Motor neuron (in vitro differentiated cells): ENCODE data around the gene ZNF665. TPM values are rescaled to one million over a fixed set of nuclear protein-coding genes. Genes with fewer than 3 reads are reported as not detected.
"Not testable (repeated sequence)": the region's sequence is repeated elsewhere in the genome, so short reads cannot be mapped to it uniquely, and the experiment has no call there.

ENCODE experiments used
- ATAC-seq, 8 experiments: fragments of 200-7000 bp; cut with Tn5 transposase; replicated peaks in 6 of 8; 2 replicates each; pipeline ENCODE4 v1.8.0; 2021; ENCODE audit warnings: mild to moderate bottlenecking in 8 of 8, moderate library complexity in 8 of 8
- H3K27ac ChIP-seq, 2 donors: fragments of 250-450 bp; sonication (Bioruptor Pico); 2 replicates each; pipeline ENCODE4 v1.9.0; 2021; ENCODE audit warnings: antibody characterized with exemption in 2 of 2, mild to moderate bottlenecking in 2 of 2, moderate library complexity in 1 of 2
- H3K4me1 ChIP-seq, 2 donors: fragments of 250-450 bp; sonication (Bioruptor Pico); replicated peaks in 1 of 2; 2 replicates each; pipeline ENCODE4 v1.6.1; 2021; ENCODE audit warnings: antibody characterized with exemption in 2 of 2, mild to moderate bottlenecking in 2 of 2, moderate library complexity in 1 of 2
- H3K4me3 ChIP-seq, 5 donors: fragments of 250-450 bp; sonication (Bioruptor Pico); 2 replicates each; pipeline ENCODE4 v1.9.0; 2021; ENCODE audit warnings: antibody characterized with exemption in 5 of 5, mild to moderate bottlenecking in 5 of 5, moderate library complexity in 4 of 5
- WGBS, 10 experiments: fragments of 450-650 bp; shearing (Covaris generic); methylation state at CpG; one replicate each; pipeline ENCODE4 v1.0.0; 2022; 5-methylcytosine and 5-hydroxymethylcytosine counted together
- in situ Hi-C, 9 experiments: fragments of 400-800 bp; cut with MboI; loops; one replicate each; pipeline ENCODE4 v1.15.0; 2021; ENCODE audit warnings: low sequenced_read_pairs in 9 of 9, low pct_unique_long_range_greater_than_20kb in 2 of 9; ENCODE audit not compliant: unreplicated experiment in 9 of 9
- total RNA-seq, 8 experiments: library from RNA; unstranded; fragments of 300-600 nt; gene quantifications; 2 replicates each; pipeline versions ENCODE4 v1.2.3 to v1.2.4, GENCODE V29; 2022

ZNF665 gene
- total RNA-seq, 8 experiments from 2014 or later: 1.7 to 5.2 (median 3.6) TPM; not detected in 1

GRCh38 chr19:53136432-53136831 lies 56.7 kb downstream of the ZNF665 start:
- in situ Hi-C loops: no loop called here
- WGBS, 10 experiments: 55 to 100% (median 87%) methylated on average over 1 to 3 of the region's 3 CpGs
- Histone ChIP-seq H3K4me3 (no peak overlapping the region), H3K27ac (no peak overlapping the region), H3K4me1 (peaks cover 0 to 4% of the 10 kb centered on the region in 2 donors)
- ATAC-seq: no peak

- peak within 1 kb of the TSS; percentile 40 to 76 for H3K27ac ChIP-seq
- in situ Hi-C loops: no loop called here
Observed at GRCh38 chr19:53132141-53132991, 60.8 kb downstream of the ZNF665 start, which contains the start of gene ZNF415. Gene ZNF415, minus strand, starts transcription at chr19:53132910. Its CDS starts 10,234 bp downstream, at chr19:53122676.

GRCh38 chr19:53131727-53132126 lies 61.4 kb downstream of the ZNF665 start:
- WGBS, 10 experiments: 0 to 73% (median 18%) methylated on average over 2 to 6 of the region's 6 CpGs
- peak in 6 of 8 experiments; percentile 13 to 28 (median 22) for ATAC-seq
- Histone ChIP-seq H3K4me1 (peaks cover 0 to 8% of the 10 kb centered on the region in 2 donors), H3K27ac (no peak overlapping the region), H3K4me3 (peak overlapping the region; percentile 50 to 79 (median 57))
- in situ Hi-C loops: no loop called here

More at GRCh38 chr19:53132141-53132991, 60.8 kb downstream of the ZNF665 start, which contains the start of gene ZNF415:
- peak in 7 of 8 experiments; percentile 86 to 95 (median 92) for ATAC-seq
- WGBS, 10 experiments: 0 to 12% (median 0%) methylated on average over 1 to 19 of the region's 51 CpGs; no CpG with 5 or more reads in 2 of the 10 experiments
- peaks cover 0 to 8% of the 10 kb centered on the region in 2 donors for H3K4me1 ChIP-seq
- peak within 1 kb of the TSS; percentile 50 to 79 (median 57) for H3K4me3 ChIP-seq

- WGBS, 10 experiments: 76 to 98% (median 91%) methylated on average over 3 of the region's 4 CpGs; no CpG with 5 or more reads in 3 of the 10 experiments
- peaks cover 0 to 8% of the 10 kb centered on the region in 2 donors for H3K4me1 ChIP-seq
- in situ Hi-C loops: no loop called here
- ATAC-seq: no peak
- no peak overlapping the region for H3K27ac ChIP-seq
- H3K4me3 ChIP-seq: peak overlapping the region in 1 of 5 donors; percentile 76
Observed at GRCh38 chr19:53131085-53131590, 62.0 kb downstream of the ZNF665 start.

GRCh38 chr19:53130506-53130905 lies 62.7 kb downstream of the ZNF665 start:
- WGBS, 10 experiments: 61 to 93% (median 80%) methylated on average over 3 to 7 of the region's 7 CpGs; no CpG with 5 or more reads in 2 of the 10 experiments
- Histone ChIP-seq H3K27ac (no peak overlapping the region), H3K4me1 (peaks cover 0 to 8% of the 10 kb centered on the region in 2 donors), H3K4me3 (no peak overlapping the region)
- no peak for ATAC-seq
- in situ Hi-C loops: no loop called here

- H3K27ac ChIP-seq, H3K4me1 ChIP-seq, in situ Hi-C loops, ATAC-seq, H3K4me3 ChIP-seq: not testable (repeated sequence)
- WGBS, 10 experiments: 7 to 100% (median 100%) methylated on average over 1 to 4 of the region's 15 CpGs; no CpG with 5 or more reads in 4 of the 10 experiments
Observed at GRCh38 chr19:53126733-53127526, 66.2 kb downstream of the ZNF665 start.

GRCh38 chr19:53123400-53123799 lies 69.8 kb downstream of the ZNF665 start:
- H3K27ac ChIP-seq: no peak overlapping the region
- no peak overlapping the region for H3K4me3 ChIP-seq
- no peaks in the 10 kb centered on the region for H3K4me1 ChIP-seq
- no peak for ATAC-seq
- 70 to 100% (median 82%) methylated on average over 1 to 7 of the region's 7 CpGs; no CpG with 5 or more reads in 4 of the 10 experiments for WGBS, 10 experiments
- in situ Hi-C loops: no loop called here

Other genes with a start within 250 kb of the ZNF665 start
- 10 to 100 TPM in 3 of 8 experiments, 1 to 10 TPM in 5; 1.9 to 15.3 (median 8.9) TPM for gene ZNF816, start 230.5 kb downstream of the ZNF665 start, total RNA-seq
- gene ERVV-1, start 179.4 kb downstream of the ZNF665 start, total RNA-seq: 1 to 10 TPM in 1 of 8 experiments, under 1 TPM in 5, not detected in 2; 0.05 to 1.1 (median 0.43) TPM
- gene ERVV-2, start 148.6 kb downstream of the ZNF665 start, total RNA-seq: 1 to 10 TPM in 1 of 8 experiments, under 1 TPM in 3, not detected in 4; 0.09 to 3.3 (median 0.16) TPM
- gene ZNF160, start 89.9 kb downstream of the ZNF665 start, total RNA-seq: 10 to 100 TPM; 22.4 to 72.2 (median 36.3) TPM
- 10 to 100 TPM in 5 of 8 experiments, 1 to 10 TPM in 2, not detected in 1; 2.5 to 24.3 (median 15.4) TPM for gene ZNF415, start 60.4 kb downstream of the ZNF665 start, total RNA-seq
- gene ZNF347, start 34.3 kb downstream of the ZNF665 start, total RNA-seq: 10 to 100 TPM in 2 of 8 experiments, 1 to 10 TPM in 6; 1.5 to 14.4 (median 9.3) TPM
- gene ZNF677, start 61.5 kb upstream of the ZNF665 start, total RNA-seq: 10 to 100 TPM in 5 of 8 experiments, 1 to 10 TPM in 2, under 1 TPM in 1; 0.58 to 39.1 (median 14.6) TPM
- under 1 TPM in 1 of 8 experiments, not detected in 7; 0.29 TPM for gene VN1R2, start 64.9 kb upstream of the ZNF665 start, total RNA-seq
- gene VN1R4, start 74.4 kb upstream of the ZNF665 start, total RNA-seq: under 1 TPM in 1 of 8 experiments, not detected in 7; 0.31 TPM
- 1 to 10 TPM; 3.4 to 6.9 (median 5.2) TPM for gene ZNF845, start 140.4 kb upstream of the ZNF665 start, total RNA-seq
- gene ZNF525, start 172.3 kb upstream of the ZNF665 start, total RNA-seq: 1 to 10 TPM; 3.2 to 8.7 (median 6.0) TPM
- gene ZNF765, start 201.8 kb upstream of the ZNF665 start, total RNA-seq: 10 to 100 TPM in 1 of 8 experiments, 1 to 10 TPM in 7; 6.3 to 10.3 (median 7.6) TPM
- 10 to 100 TPM in 2 of 8 experiments, 1 to 10 TPM in 6; 5.6 to 12.8 (median 9.2) TPM for gene ZNF761, start 238.6 kb upstream of the ZNF665 start, total RNA-seq